Measurements from ENCODE around the gene FAM107B.
A peak's percentile ranks its signal among the peaks of the same experiment; 100 is the strongest.
"Not testable (repeated sequence)": the region's sequence is repeated elsewhere in the genome, so short reads cannot be mapped to it uniquely, and the experiment has no call there.

Gene FAM107B

DNA sequence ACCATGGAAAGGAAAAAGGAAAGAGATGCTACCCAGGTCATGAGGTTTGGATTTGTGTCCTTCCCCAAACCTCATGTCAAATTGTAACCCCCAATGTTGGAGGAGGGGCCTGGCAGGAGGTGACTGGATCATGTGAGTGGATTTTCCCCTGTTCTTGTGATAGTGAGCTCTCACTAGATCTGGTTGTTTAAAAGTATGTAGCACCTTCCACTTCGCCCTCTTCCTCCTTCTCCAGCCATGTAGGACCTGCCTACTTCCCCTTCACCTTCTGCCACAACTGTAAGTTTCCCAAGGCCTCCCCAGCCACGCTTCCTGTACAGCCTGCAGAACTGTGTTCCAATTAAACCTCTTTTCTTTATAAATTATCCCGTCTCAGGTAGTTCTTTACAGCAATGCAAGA is 113.9 kb downstream of the FAM107B start:
- H3K4me3 ChIP-seq (replicated peaks; ENCODE audit: low read depth, low read length), result no peak overlapping the region
- TF ChIP-seq CTCF (IDR thresholded peaks at IDR 0.05; ENCODE audit: low read length, missing control alignments), result no peak
- DNase-seq (ENCODE audit: low read depth), result no peak

DNA sequence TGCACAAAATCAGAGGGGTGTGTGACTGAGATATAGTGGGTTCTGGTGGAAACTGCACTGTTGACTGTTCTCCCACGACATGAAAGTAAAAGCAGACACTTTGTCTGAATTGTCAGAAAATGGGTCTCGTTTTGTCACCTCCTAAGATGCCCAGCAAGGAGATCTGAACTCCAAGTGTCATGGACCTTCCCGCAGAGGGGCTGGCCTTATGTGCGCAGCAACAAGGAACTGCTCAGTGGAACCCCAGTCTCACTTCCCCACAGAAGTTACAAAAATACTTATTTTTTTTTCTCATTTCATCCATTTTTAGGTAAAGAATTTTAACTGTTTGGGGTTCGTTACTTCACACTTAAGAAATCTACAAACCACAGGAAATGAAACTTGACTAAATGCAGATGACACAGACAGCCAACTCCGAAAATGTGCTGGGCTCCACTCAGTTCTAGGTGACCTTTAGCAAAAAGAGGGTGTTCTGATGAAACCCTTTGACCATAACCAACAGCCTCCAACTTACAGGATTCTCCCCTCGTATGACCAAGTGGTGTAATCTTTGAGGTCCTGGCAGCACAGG is 115.0 kb downstream of the FAM107B start:
- no peak for TF ChIP-seq CTCF (IDR thresholded peaks at IDR 0.05; ENCODE audit: low read length, missing control alignments)
- no peak for DNase-seq (ENCODE audit: low read depth)
- no peak overlapping the region for H3K4me3 ChIP-seq (replicated peaks; ENCODE audit: low read depth, low read length)

GRCh38 chr10:14659137-14659536 is 115.6 kb downstream of the FAM107B start:
- DNase-seq (ENCODE audit: low read depth); H3K4me3 ChIP-seq (replicated peaks; ENCODE audit: low read depth, low read length): not testable (repeated sequence)

DNA sequence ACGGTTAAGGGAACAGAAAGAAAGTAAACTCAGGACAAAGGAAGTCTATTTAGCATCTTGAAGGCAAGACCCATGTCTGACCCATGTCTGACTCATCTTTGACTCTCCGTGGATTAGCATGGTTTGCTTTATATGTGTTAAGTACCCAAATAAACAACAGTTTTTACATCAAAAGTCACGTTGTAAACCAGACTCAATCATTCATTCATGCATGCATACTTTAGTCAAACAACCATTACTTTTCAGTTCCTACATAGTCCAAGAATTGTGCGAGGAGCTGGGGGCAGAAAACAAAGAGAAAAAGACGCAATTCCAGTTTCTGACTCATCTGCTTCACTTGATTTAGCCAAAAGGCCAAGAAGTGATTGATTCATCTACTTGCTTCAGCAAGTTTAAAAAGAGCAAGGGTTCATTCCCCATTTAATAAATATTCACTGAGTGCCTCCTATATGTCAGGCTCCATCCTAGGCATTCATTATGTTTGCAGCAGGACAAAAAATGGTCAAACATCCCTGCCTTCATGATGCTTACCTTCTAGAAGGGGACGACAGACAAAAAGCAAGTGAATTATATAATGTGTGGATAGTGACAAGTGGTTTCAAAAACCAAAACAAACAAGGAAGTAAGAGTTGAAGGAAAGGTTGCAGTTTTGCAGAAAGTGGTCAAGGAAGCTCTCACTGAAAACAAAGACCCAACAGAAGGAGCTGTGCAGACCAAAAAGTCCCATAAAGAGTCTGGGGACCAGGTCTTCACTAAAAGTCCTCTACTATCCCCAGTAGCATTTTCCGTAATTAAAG is 116.2 kb downstream of the FAM107B start:
- no peak overlapping the region for H3K4me3 ChIP-seq (replicated peaks; ENCODE audit: low read depth, low read length)
- peak; percentile 15 for DNase-seq (ENCODE audit: low read depth)
- TF ChIP-seq CTCF (IDR thresholded peaks at IDR 0.05; ENCODE audit: low read length, missing control alignments), result no peak

DNA sequence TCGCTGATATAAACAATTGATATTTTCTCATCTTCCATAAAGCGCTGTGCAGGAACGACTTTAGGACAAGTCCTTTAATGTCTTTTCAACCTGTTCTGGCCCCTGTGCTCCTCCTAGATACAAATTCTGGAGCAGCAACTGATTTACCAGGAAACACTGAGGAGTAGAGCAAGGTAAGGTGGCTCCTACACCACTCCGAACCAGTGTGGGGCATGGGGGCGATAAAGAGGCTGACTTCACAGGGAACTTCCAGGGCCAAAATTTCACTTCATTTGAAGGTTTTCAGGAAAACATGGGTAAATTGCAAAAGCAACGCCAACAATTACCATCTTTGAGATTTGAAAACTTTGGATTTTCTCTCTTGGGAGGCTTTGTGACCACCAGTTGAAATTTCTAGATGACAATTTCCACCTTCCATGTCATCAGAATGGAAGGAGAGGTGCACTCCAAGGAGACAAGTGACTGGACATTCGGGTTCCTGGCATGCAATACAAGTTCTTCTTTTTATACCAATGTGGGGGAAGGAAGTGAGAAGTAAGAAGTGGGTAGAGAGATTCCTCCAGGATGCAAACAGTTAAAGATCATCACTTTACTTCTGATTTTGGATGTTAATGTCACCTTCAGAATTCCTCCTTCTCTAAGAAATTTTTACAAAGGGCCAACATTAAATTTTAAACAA is 118.5 kb downstream of the FAM107B start:
- TF ChIP-seq CTCF (IDR thresholded peaks at IDR 0.05; ENCODE audit: low read length, missing control alignments), result no peak
- no peak for DNase-seq (ENCODE audit: low read depth)
- H3K4me3 ChIP-seq (replicated peaks; ENCODE audit: low read depth, low read length), result no peak overlapping the region

DNA sequence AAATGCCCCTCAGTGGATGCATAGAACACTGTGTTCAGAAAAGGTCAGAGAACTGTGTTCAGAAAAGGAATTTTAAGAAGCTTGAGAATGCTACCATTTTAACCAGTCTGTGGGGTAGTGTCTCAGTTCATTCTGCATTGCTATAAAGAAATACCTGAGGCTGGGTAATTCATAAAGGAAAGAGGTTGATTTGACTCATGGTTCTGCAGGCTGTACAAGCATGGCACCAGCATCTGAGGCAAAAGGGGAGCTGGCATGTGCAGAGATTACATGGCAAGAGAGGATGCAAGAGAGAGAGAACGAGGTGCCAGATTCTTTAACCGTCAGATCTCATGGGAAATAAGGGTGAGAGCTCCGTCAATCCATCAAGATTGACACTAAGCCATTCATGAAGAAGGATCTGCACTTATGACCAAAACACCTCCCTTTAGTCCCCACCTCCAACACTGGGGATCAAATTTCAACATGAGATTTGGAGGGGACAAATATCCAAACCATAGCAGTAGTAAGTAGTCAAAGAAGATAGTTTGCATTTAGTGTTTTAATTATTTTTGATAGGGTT is 119.8 kb downstream of the FAM107B start:
- no peak for TF ChIP-seq CTCF (IDR thresholded peaks at IDR 0.05; ENCODE audit: low read length, missing control alignments)
- DNase-seq (ENCODE audit: low read depth), result no peak
- H3K4me3 ChIP-seq (replicated peaks; ENCODE audit: low read depth, low read length), result no peak overlapping the region

Measured in fibroblast of pulmonary artery (primary cell).